ENCODE measurements around the gene ACTG1. TPM values are rescaled to one million over a fixed set of nuclear protein-coding genes. Genes with fewer than 3 reads are reported as not detected.
A peak's percentile ranks its signal among the peaks of the same experiment; 100 is the strongest.

Gene ACTG1
- total and polyA plus RNA-seq, 2 of the 13 experiments (the other 11 are each of a cell fraction or from before 2014, with no cell fraction given): 973 to 1,138 TPM

GRCh38 chr17:81537343-81537855, 24.8 kb upstream of the ACTG1 start (continued):
- 0 out of 2 replicates have a peak, but pooled peaks have one; percentile 28 for TF ChIP-seq ZBTB38 (CRISPR knock-in tag; IDR thresholded peaks at IDR 0.05)
- no peak for TF ChIP-seq PTBP1 (IDR thresholded peaks at IDR 0.05; ENCODE audit: low read depth, low read length, poor library complexity, severe bottlenecking)
- TF ChIP-seq RBM22 (optimal IDR thresholded peaks at IDR 0.05; ENCODE audit: low read length): peak; percentile 66
- TF ChIP-seq JDP2 (CRISPR knock-in tag; IDR thresholded peaks at IDR 0.05; ENCODE audit: borderline replicate concordance): no peak
- TF ChIP-seq ZNF124 (CRISPR knock-in tag; IDR thresholded peaks at IDR 0.05): no peak
- TF ChIP-seq DPF2 (CRISPR knock-in tag; IDR thresholded peaks at IDR 0.05; ENCODE audit: borderline replicate concordance, low read depth): no peak
- TF ChIP-seq ZNF800 (CRISPR knock-in tag; IDR thresholded peaks at IDR 0.05): no peak
- no peak for TF ChIP-seq CSRNP1 (CRISPR knock-in tag; IDR thresholded peaks at IDR 0.05)
- TF ChIP-seq MEF2D (CRISPR knock-in tag; IDR thresholded peaks at IDR 0.05): no peak
- TF ChIP-seq SKI (IDR thresholded peaks at IDR 0.05; ENCODE audit: partially characterized antibody): no peak
- no peak for TF ChIP-seq DBP (CRISPR knock-in tag; IDR thresholded peaks at IDR 0.05; ENCODE audit: not compliant biosample characterization)
- no peak for TF ChIP-seq KDM6A (CRISPR knock-in tag; IDR thresholded peaks at IDR 0.05; ENCODE audit: low read depth)
- peak; percentile 87 for TF ChIP-seq RAD21 (CRISPR knock-in tag; IDR thresholded peaks at IDR 0.05)
- TF ChIP-seq ZNF512B (CRISPR knock-in tag; IDR thresholded peaks at IDR 0.05; ENCODE audit: borderline replicate concordance): no peak
- no peak for TF ChIP-seq ZNF232 (CRISPR knock-in tag; IDR thresholded peaks at IDR 0.05; ENCODE audit: borderline replicate concordance)
- TF ChIP-seq ETV6 (CRISPR knock-in tag; conservative IDR thresholded peaks at IDR 0.05): no peak
- peak; percentile 51 for TF ChIP-seq AGO2 (optimal IDR thresholded peaks at IDR 0.05; ENCODE audit: low read depth, low read length)
- TF ChIP-seq ZSCAN5A (CRISPR knock-in tag; IDR thresholded peaks at IDR 0.05; ENCODE audit: borderline replicate concordance): no peak
- no peak for TF ChIP-seq BRCA1 (CRISPR knock-in tag; IDR thresholded peaks at IDR 0.05)
- TF ChIP-seq ZMAT5 (CRISPR knock-in tag; IDR thresholded peaks at IDR 0.05; ENCODE audit: borderline replicate concordance, low read depth): no peak
